IMR-90 (cell line): Measurements from ENCODE around the gene MARK4. TPM values are rescaled to one million over a fixed set of nuclear protein-coding genes. Genes with fewer than 3 reads are reported as not detected.

Source experiments
- ATAC-seq: fragments of 200-7000 bp; cut with Tn5 transposase; 2 replicates; pipeline ENCODE4 v1.9.1; 2020; ENCODE audit warnings: low read depth, mild to moderate bottlenecking, moderate library complexity
- BruUV-seq: library from RNA; stranded (reverse); fragments of 400-500 nt; replicated peaks from 2 replicates; lab custom pipeline; 2021; lab: Mats Ljungman, UMichigan
- CTCF ChIA-PET: fragments of 300-600 bp; formaldehyde crosslinking; extraction: SDS; loops from one replicate; lab custom pipeline; 2021; ENCODE audit warnings: antibody characterized with exemption; lab: Yijun Ruan, JAX
- POLR2A ChIA-PET: fragments of 300-600 bp; sonication (Branson Sonifier 250); formaldehyde crosslinking; loops from one replicate; lab custom pipeline; 2022; ENCODE audit warnings: antibody characterized with exemption; ENCODE audit not compliant: unreplicated experiment; lab: Charles Lee
- DNase-seq: peaks from one replicate; pipeline ENCODE4 v3.0.0; 2013
- H2AFZ ChIP-seq: replicated peaks from 2 replicates; pipeline ENCODE3; 2013; ENCODE audit warnings: low read length, mild to moderate bottlenecking; ENCODE audit not compliant: poor library complexity
- H2AK5ac ChIP-seq: 2 replicates; pipeline ENCODE4 v1.6.1; 2013; ENCODE audit warnings: low read depth, low read length, inconsistent platforms
- H2AK9ac ChIP-seq: replicated peaks from 2 replicates; pipeline ENCODE3; 2013; ENCODE audit warnings: mild to moderate bottlenecking, low read depth, low read length, moderate library complexity; ENCODE audit not compliant: poor library complexity
- H2BK120ac ChIP-seq: 2 replicates; pipeline ENCODE4 v1.6.1; 2013; ENCODE audit warnings: low read depth, low read length, inconsistent platforms
- H2BK15ac ChIP-seq: 3 replicates; pipeline ENCODE4 v1.6.1; 2013; ENCODE audit warnings: low read depth, low read length, inconsistent platforms
- H2BK20ac ChIP-seq: 2 replicates; pipeline ENCODE4 v1.6.1; 2013; ENCODE audit warnings: low read depth, mild to moderate bottlenecking, inconsistent platforms, low read length, moderate library complexity
- H2BK5ac ChIP-seq: 2 replicates; pipeline ENCODE4 v1.6.1; 2013; ENCODE audit warnings: mild to moderate bottlenecking, low read depth, low read length, inconsistent platforms; ENCODE audit not compliant: poor library complexity, severe bottlenecking
- H3K14ac ChIP-seq: replicated peaks from 2 replicates; pipeline ENCODE4 v1.6.1; 2013; ENCODE audit warnings: low read depth, low read length, inconsistent platforms
- H3K18ac ChIP-seq: 2 replicates; pipeline ENCODE4 v1.6.1; 2013; ENCODE audit warnings: low read depth, low read length, control low read depth
- H3K23ac ChIP-seq: 2 replicates; pipeline ENCODE4 v1.6.1; 2013; ENCODE audit warnings: low read depth, low read length, inconsistent platforms
- H3K27ac ChIP-seq: 2 replicates; pipeline ENCODE4 v1.5.1; 2013; ENCODE audit warnings: mild to moderate bottlenecking, control low read depth, low read length; ENCODE audit not compliant: insufficient read depth
- H3K27me3 ChIP-seq: 2 replicates; pipeline ENCODE4 v1.6.1; 2013; ENCODE audit warnings: low read length; ENCODE audit not compliant: control insufficient read depth, insufficient read depth
- H3K36me3 ChIP-seq: 2 replicates; pipeline ENCODE4 v1.6.1; 2013; ENCODE audit warnings: low read length, mixed read lengths; ENCODE audit not compliant: control insufficient read depth, insufficient read depth
- H3K4ac ChIP-seq: 2 replicates; pipeline ENCODE4 v1.6.1; 2013; ENCODE audit warnings: low read depth, low read length, inconsistent platforms
- H3K4me1 ChIP-seq: 2 replicates; pipeline ENCODE4 v1.6.1; 2013; ENCODE audit warnings: low read length, mixed read lengths; ENCODE audit not compliant: control insufficient read depth, insufficient read depth
- H3K4me2 ChIP-seq: 2 replicates; pipeline ENCODE4 v1.6.1; 2013; ENCODE audit warnings: low read depth, mild to moderate bottlenecking, control low read depth, low read length, moderate library complexity
- H3K4me3 ChIP-seq: 2 replicates; pipeline ENCODE4 v1.5.1; 2013; ENCODE audit warnings: low read depth, mild to moderate bottlenecking, control low read depth, low read length, moderate library complexity; ENCODE audit not compliant: insufficient read depth
- H3K56ac ChIP-seq: 2 replicates; pipeline ENCODE4 v1.6.1; 2013; ENCODE audit warnings: low read length, inconsistent platforms; ENCODE audit not compliant: insufficient read depth; ENCODE audit errors: extremely low read depth
- H3K79me1 ChIP-seq, 2 experiments: 2 replicates each; pipeline ENCODE4 v1.6.1; 2013; ENCODE audit warnings: low read length in 2 of 2, inconsistent platforms in 1 of 2, low read depth in 1 of 2
- H3K9ac ChIP-seq: 2 replicates; pipeline ENCODE4 v1.6.1; 2013; ENCODE audit warnings: low read depth, low read length, control low read depth
- H3K9me1 ChIP-seq: 2 replicates; pipeline ENCODE4 v1.6.1; 2013; ENCODE audit warnings: low read length, inconsistent platforms; ENCODE audit not compliant: insufficient read depth
- H3K9me3 ChIP-seq: 2 replicates; pipeline ENCODE4 v1.6.1; 2013; ENCODE audit warnings: low read length; ENCODE audit not compliant: control insufficient read depth, insufficient read depth
- H4K20me1 ChIP-seq: 2 replicates; pipeline ENCODE4 v1.6.1; 2013; ENCODE audit warnings: low read length, inconsistent platforms; ENCODE audit not compliant: insufficient read depth
- H4K5ac ChIP-seq: 2 replicates; pipeline ENCODE4 v1.6.1; 2013; ENCODE audit warnings: mild to moderate bottlenecking, low read depth, low read length, control low read depth
- H4K8ac ChIP-seq, 2 experiments: 2 replicates each; pipeline ENCODE4 v1.6.1; 2013; ENCODE audit warnings: low read depth in 2 of 2, low read length in 2 of 2, control low read depth in 1 of 2, inconsistent platforms in 1 of 2
- H4K91ac ChIP-seq: 2 replicates; pipeline ENCODE4 v1.6.1; 2013; ENCODE audit warnings: low read depth, low read length, inconsistent platforms; ENCODE audit not compliant: insufficient read depth
- MXI1 ChIP-seq: IDR thresholded peaks from 2 replicates; pipeline ENCODE4 v1.6.1; 2012; ENCODE audit warnings: low read depth, mild to moderate bottlenecking, low read length, moderate library complexity, borderline replicate concordance
- WGBS, 2 experiments: methylation state at CpG; one replicate each; pipeline versions ENCODE4 v1.1.5 to v1.1.7; 2013; ENCODE audit warnings: missing lambda C conversion rate in 2 of 2; ENCODE audit not compliant: insufficient read length in 1 of 2; ENCODE audit errors: extremely low coverage in 2 of 2; 5-methylcytosine and 5-hydroxymethylcytosine counted together
- dilution Hi-C: fragments of 300-500 bp; cut with HindIII; formaldehyde crosslinking; loops from one replicate; pipeline ENCODE4 v1.14.3; 2018; ENCODE audit warnings: low sequenced_read_pairs; ENCODE audit not compliant: unreplicated experiment
- in situ Hi-C: fragments of 300-500 bp; cut with MboI; formaldehyde crosslinking; loops from 3 replicates; pipeline ENCODE4 v1.14.3; 2019; ENCODE audit warnings: low sequenced_read_pairs, inconsistent platforms, mixed read lengths
- intact Hi-C: fragments of 100-400 bp; cut with micrococcal nuclease; formaldehyde crosslinking; loops from 2 replicates; pipeline ENCODE4 v1.10.0; 2022
- polyA plus RNA-seq, 3 experiments: library from polyadenylated mRNA; depleted of rRNA; stranded (reverse); fragments of >200 nt; gene quantifications; 2 replicates each; pipeline ENCODE4 v1.2.3, GENCODE V29; 2012; ENCODE audit warnings: low replicate concordance in 1 of 3
- total RNA-seq: library from RNA; depleted of rRNA; stranded (reverse); fragments of >200 nt; gene quantifications from 2 replicates; pipeline ENCODE4 v1.2.3, GENCODE V29; 2012

MARK4 gene
- total and polyA plus RNA-seq, 2 of the 4 experiments (the other 2 are of a cell fraction): 11.3 to 20.7 TPM

GRCh38 chr19:45273521-45273855 lies 22.4 kb downstream of the MARK4 start:
- H4K91ac ChIP-seq: no peak overlapping the region
- peaks cover 8% of the 10 kb centered on the region for H3K4me1 ChIP-seq
- no peak overlapping the region for H3K56ac ChIP-seq
- H3K4ac ChIP-seq: no peak overlapping the region
- ATAC-seq (no peak), DNase-seq (no peak)
- H2BK5ac ChIP-seq: no peak overlapping the region
- peak overlapping the region; percentile 21; the same call in 1 of the 2 replicates for H2AK5ac ChIP-seq
- H2AFZ ChIP-seq: no peak overlapping the region
- no peak overlapping the region for H3K18ac ChIP-seq
- ChIA-PET CTCF (no interaction called here), POLR2A (no interaction called here)
- no peak overlapping the region for H4K8ac ChIP-seq
- no peak overlapping the region for H3K9ac ChIP-seq
- H3K27ac ChIP-seq: peak overlapping the region; percentile 36; the same call in 1 of the 2 replicates
- H3K23ac ChIP-seq: no peak overlapping the region
- no peak overlapping the region for H3K4me2 ChIP-seq
- dilution Hi-C loops (no loop called here), intact Hi-C loops (no loop called here), in situ Hi-C loops (no loop called here)
- no peaks in the 10 kb centered on the region for H3K9me3 ChIP-seq
- H2BK15ac ChIP-seq: no peak overlapping the region
- H2BK120ac ChIP-seq: no peak overlapping the region
- H4K20me1 ChIP-seq: peaks cover 15% of the 10 kb centered on the region
- peaks cover 8% of the 10 kb centered on the region for H3K9me1 ChIP-seq
- no TSS peak for BruUV-seq
- H3K27me3 ChIP-seq: no peaks in the 10 kb centered on the region
- TF ChIP-seq MXI1: no peak
- no peak overlapping the region for H3K14ac ChIP-seq
- H3K79me1 ChIP-seq: peaks cover 7 to 21% of the 10 kb centered on the region in 2 experiments; a peak in 3 of 4 replicates
- H2AK9ac ChIP-seq: no peak overlapping the region
- 68% methylated on average over 12 of the region's 14 CpGs; no CpG with 5 or more reads in 1 of the 2 experiments for whole genome bisulfite sequencing, 2 experiments
- H3K4me3 ChIP-seq: no peak overlapping the region
- no peak overlapping the region for H4K5ac ChIP-seq
- H3K36me3 ChIP-seq: peaks cover 45% of the 10 kb centered on the region
- H2BK20ac ChIP-seq: no peak overlapping the region
